HL-60 (cell line): Measurements from ENCODE around the gene SVEP1.

Source experiments
- DNase-seq, 2 experiments: peaks; one replicate each; pipeline ENCODE4 v3.0.0-alpha.2; 2010 to 2020; ENCODE audit warnings: low read depth in 1 of 2, low spot score in 1 of 2
- H3K27ac ChIP-seq: fragments of 250-450 bp; sonication (Bioruptor Pico); replicated peaks from 2 replicates; pipeline ENCODE4 v1.5.1; 2020; ENCODE audit warnings: mild to moderate bottlenecking, moderate library complexity
- H3K27me3 ChIP-seq: fragments of 250-450 bp; sonication (Bioruptor Pico); 2 replicates; pipeline ENCODE4 v1.5.1; 2021; ENCODE audit warnings: mild to moderate bottlenecking, moderate library complexity; ENCODE audit not compliant: insufficient read depth, poor library complexity, severe bottlenecking
- H3K4me3 ChIP-seq: replicated peaks from 2 replicates; pipeline ENCODE4 v1.5.1; 2011; ENCODE audit warnings: mild to moderate bottlenecking, control low read depth, low read length; ENCODE audit not compliant: insufficient read depth
- GABPA ChIP-seq: IDR thresholded peaks from 2 replicates; pipeline ENCODE4 v1.6.1; 2012; ENCODE audit warnings: low read depth
- POLR2AphosphoS5 ChIP-seq: IDR thresholded peaks from 2 replicates; pipeline ENCODE4 v1.6.1; 2012; ENCODE audit warnings: low read depth
- REST ChIP-seq: IDR thresholded peaks from 2 replicates; pipeline ENCODE4 v1.6.1; 2012; ENCODE audit warnings: low read depth; ENCODE audit not compliant: insufficient replicate concordance
- SPI1 ChIP-seq: IDR thresholded peaks from 2 replicates; pipeline ENCODE4 v1.6.1; 2012; ENCODE audit warnings: low read depth, mild to moderate bottlenecking, borderline replicate concordance
- TF ChIP-seq, protein P1 (sequence below): IDR thresholded peaks from one replicate; pipeline ENCODE4 v1.5.1; 2011; ENCODE audit warnings: low read length, control low read depth, inconsistent platforms; ENCODE audit not compliant: insufficient read depth

Gene SVEP1

GRCh38 chr9:110357505-110357904, 222.0 kb downstream of the SVEP1 start:
- H3K27me3 ChIP-seq, result no peaks in the 10 kb centered on the region
- no peak overlapping the region for H3K4me3 ChIP-seq
- H3K27ac ChIP-seq, result no peak overlapping the region
- TF ChIP-seq REST (no peak), GABPA (no peak), SPI1 (no peak), POLR2AphosphoS5 (no peak)
- TF ChIP-seq, protein P1, sequence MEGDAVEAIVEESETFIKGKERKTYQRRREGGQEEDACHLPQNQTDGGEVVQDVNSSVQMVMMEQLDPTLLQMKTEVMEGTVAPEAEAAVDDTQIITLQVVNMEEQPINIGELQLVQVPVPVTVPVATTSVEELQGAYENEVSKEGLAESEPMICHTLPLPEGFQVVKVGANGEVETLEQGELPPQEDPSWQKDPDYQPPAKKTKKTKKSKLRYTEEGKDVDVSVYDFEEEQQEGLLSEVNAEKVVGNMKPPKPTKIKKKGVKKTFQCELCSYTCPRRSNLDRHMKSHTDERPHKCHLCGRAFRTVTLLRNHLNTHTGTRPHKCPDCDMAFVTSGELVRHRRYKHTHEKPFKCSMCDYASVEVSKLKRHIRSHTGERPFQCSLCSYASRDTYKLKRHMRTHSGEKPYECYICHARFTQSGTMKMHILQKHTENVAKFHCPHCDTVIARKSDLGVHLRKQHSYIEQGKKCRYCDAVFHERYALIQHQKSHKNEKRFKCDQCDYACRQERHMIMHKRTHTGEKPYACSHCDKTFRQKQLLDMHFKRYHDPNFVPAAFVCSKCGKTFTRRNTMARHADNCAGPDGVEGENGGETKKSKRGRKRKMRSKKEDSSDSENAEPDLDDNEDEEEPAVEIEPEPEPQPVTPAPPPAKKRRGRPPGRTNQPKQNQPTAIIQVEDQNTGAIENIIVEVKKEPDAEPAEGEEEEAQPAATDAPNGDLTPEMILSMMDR, result no peak
- no peak for DNase-seq

DNA sequence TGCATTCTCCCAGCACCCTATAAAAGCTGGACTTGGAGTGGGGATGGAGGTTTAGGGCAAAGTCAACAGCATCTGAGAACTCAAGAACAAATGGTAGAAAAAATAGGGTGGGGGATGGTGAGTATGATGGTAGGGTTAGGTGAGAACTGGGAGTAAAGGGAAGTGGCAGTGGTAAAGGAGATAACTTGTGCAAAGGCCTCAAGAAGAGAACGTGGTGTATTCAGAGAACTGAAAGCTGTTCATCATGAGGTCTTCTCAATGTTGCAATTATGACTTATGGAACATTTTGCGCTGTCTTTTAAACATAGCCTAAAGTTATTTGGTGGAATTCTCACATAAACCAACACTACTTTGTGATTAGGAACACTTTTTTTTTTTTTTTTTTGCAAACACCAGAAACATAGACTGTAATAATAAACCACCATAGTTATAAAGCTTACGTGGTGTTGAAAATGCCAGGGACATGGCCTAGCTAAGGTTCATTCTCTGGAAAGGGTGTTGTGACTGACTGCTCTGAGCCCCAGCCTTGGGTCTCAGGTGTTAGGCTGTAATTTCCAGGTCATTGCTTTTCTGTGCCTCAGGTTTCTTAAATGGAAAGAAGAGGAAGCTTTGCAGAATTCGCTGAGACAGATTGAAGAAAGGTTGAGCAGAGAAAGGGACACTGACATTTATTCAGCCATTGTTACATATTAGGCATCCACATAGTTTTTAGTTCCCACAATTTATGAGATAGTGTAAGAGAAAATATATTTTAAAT, 222.7 kb downstream of the SVEP1 start:
- Histone ChIP-seq H3K27ac (no peak overlapping the region), H3K4me3 (no peak overlapping the region), H3K27me3 (no peaks in the 10 kb centered on the region)
- peak; percentile 42 to 45 for DNase-seq
- TF ChIP-seq REST (no peak), SPI1 (peak; percentile 76)

DNA sequence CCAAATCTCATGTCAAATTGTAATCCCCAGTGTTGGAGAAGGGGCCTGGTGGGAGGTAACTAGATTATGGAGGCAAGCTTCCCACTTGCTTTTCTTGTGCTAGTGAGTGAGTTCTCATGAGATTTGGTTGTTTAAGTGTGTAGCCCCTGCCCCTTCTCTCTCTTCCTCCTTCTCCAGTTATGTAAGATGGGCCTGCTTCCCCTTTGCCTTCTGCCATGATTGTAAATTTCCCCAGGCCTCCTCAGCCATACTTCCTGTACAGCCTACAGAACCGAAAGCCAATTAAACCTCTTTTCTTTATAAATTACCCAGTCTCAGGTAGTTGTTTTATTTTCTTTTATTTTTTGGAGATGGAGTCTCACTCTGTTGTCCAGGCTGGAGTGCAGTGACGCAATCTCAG, 223.6 kb downstream of the SVEP1 start:
- Histone ChIP-seq H3K27me3 (no peaks in the 10 kb centered on the region), H3K27ac (no peak overlapping the region), H3K4me3 (no peak overlapping the region)
- TF ChIP-seq REST, result no peak
- TF ChIP-seq GABPA, result no peak
- no peak for TF ChIP-seq POLR2AphosphoS5
- TF ChIP-seq, protein P1, result no peak
- TF ChIP-seq SPI1, result no peak
- peak; percentile 31 to 44 for DNase-seq
